ENCODE measurements around the gene AMOTL1.

AMOTL1 gene

GRCh38 chr11:94862926-94863880, 95.0 kb downstream of the AMOTL1 start:
- no peaks in the 10 kb centered on the region for H3K9me3 ChIP-seq (ENCODE audit: insufficient read depth, low read length, severe bottlenecking)
- no peak for DNase-seq
- H3K36me3 ChIP-seq (ENCODE audit: insufficient read depth, low read length), result no peaks in the 10 kb centered on the region
- H4K20me1 ChIP-seq (ENCODE audit: insufficient read depth, low read length), result no peaks in the 10 kb centered on the region
- no peaks in the 10 kb centered on the region for H3K4me1 ChIP-seq (ENCODE audit: insufficient read depth, low read length)
- no peak overlapping the region for H2AFZ ChIP-seq (ENCODE audit: low read depth, low read length)
- TF ChIP-seq EZH2 (IDR thresholded peaks at IDR 0.05; ENCODE audit: borderline replicate concordance, low read depth, low read length, severe bottlenecking), result no peak
- TF ChIP-seq CTCF (IDR thresholded peaks at IDR 0.05; ENCODE audit: borderline replicate concordance, extremely low read depth, low read length, poor library complexity, severe bottlenecking), result no peak
- no peak overlapping the region for H3K4me2 ChIP-seq (ENCODE audit: insufficient read depth, low read length)
- no peak overlapping the region for H3K9ac ChIP-seq (ENCODE audit: low read depth, low read length)
- no peak for ATAC-seq (ENCODE audit: insufficient read depth, low read depth)
- H3K27me3 ChIP-seq (ENCODE audit: insufficient read depth, low read length, poor library complexity), result no peaks in the 10 kb centered on the region
- no peak overlapping the region for H3K27ac ChIP-seq (ENCODE audit: low read length)
- H3K4me3 ChIP-seq (ENCODE audit: low read depth in 1 of 2, low read length in 2 of 2), result no peak overlapping the region
- no peaks in the 10 kb centered on the region for H3K79me2 ChIP-seq (ENCODE audit: insufficient read depth, low read length)

- Histone ChIP-seq H3K9ac (ENCODE audit: low read depth, low read length) (no peak overlapping the region), H3K4me3 (ENCODE audit: low read depth in 1 of 2, low read length in 2 of 2) (no peak overlapping the region), H3K9me3 (ENCODE audit: insufficient read depth, low read length, severe bottlenecking) (no peaks in the 10 kb centered on the region), H3K79me2 (ENCODE audit: insufficient read depth, low read length) (no peaks in the 10 kb centered on the region), H3K36me3 (ENCODE audit: insufficient read depth, low read length) (no peaks in the 10 kb centered on the region), H4K20me1 (ENCODE audit: insufficient read depth, low read length) (no peaks in the 10 kb centered on the region), H3K4me1 (ENCODE audit: insufficient read depth, low read length) (no peaks in the 10 kb centered on the region), H3K27ac (ENCODE audit: low read length) (no peak overlapping the region), H2AFZ (ENCODE audit: low read depth, low read length) (no peak overlapping the region), H3K4me2 (ENCODE audit: insufficient read depth, low read length) (no peak overlapping the region), H3K27me3 (ENCODE audit: insufficient read depth, low read length, poor library complexity) (no peaks in the 10 kb centered on the region)
- TF ChIP-seq EZH2 (IDR thresholded peaks at IDR 0.05; ENCODE audit: borderline replicate concordance, low read depth, low read length, severe bottlenecking), result no peak
- no peak for TF ChIP-seq CTCF (IDR thresholded peaks at IDR 0.05; ENCODE audit: borderline replicate concordance, extremely low read depth, low read length, poor library complexity, severe bottlenecking)
- DNase-seq, result no peak
- no peak for ATAC-seq (ENCODE audit: insufficient read depth, low read depth)
Observed at GRCh38 chr11:94864506-94865045, 96.4 kb downstream of the AMOTL1 start.

GRCh38 chr11:94866231-94866822, 98.2 kb downstream of the AMOTL1 start:
- no peak for TF ChIP-seq EZH2 (IDR thresholded peaks at IDR 0.05; ENCODE audit: borderline replicate concordance, low read depth, low read length, severe bottlenecking)
- no peak overlapping the region for H2AFZ ChIP-seq (ENCODE audit: low read depth, low read length)
- no peaks in the 10 kb centered on the region for H3K79me2 ChIP-seq (ENCODE audit: insufficient read depth, low read length)
- no peak overlapping the region for H3K4me3 ChIP-seq (ENCODE audit: low read depth in 1 of 2, low read length in 2 of 2)
- H3K27me3 ChIP-seq (ENCODE audit: insufficient read depth, low read length, poor library complexity), result no peaks in the 10 kb centered on the region
- H3K9ac ChIP-seq (ENCODE audit: low read depth, low read length), result no peak overlapping the region
- no peaks in the 10 kb centered on the region for H3K36me3 ChIP-seq (ENCODE audit: insufficient read depth, low read length)
- H3K4me2 ChIP-seq (ENCODE audit: insufficient read depth, low read length), result no peak overlapping the region
- no peak overlapping the region for H3K27ac ChIP-seq (ENCODE audit: low read length)
- no peaks in the 10 kb centered on the region for H3K4me1 ChIP-seq (ENCODE audit: insufficient read depth, low read length)
- ATAC-seq (ENCODE audit: insufficient read depth, low read depth), result no peak
- DNase-seq, result no peak
- H3K9me3 ChIP-seq (ENCODE audit: insufficient read depth, low read length, severe bottlenecking), result no peaks in the 10 kb centered on the region
- H4K20me1 ChIP-seq (ENCODE audit: insufficient read depth, low read length), result no peaks in the 10 kb centered on the region
